ENCODE data around the gene TAF15.

TAF15 gene

DNA sequence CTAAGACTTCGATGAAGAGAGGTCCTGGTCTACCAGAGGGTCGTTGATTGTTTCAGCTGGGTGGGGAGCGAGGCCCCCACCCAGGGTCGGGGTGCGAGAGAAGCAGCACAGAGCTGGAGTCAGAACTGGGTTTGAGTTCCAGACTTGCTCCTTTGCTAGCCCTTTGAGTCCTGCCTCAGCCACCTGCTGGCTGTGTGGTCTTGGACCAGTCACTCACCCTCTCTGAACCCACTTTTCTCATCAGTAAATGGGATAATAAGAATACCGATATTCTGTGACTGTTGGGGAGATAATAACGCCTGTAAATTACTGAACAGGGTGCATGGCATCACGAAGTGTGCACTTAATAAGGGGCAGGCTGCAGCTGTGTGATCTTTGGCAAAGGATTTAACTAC, 13.4 kb upstream of the TAF15 start:
- Histone ChIP-seq H3K36me3 (ENCODE audit: control insufficient read depth, insufficient read depth, low read length) (no peaks in the 10 kb centered on the region), H3K4me3 (replicated peaks; ENCODE audit: low read depth, low read length) (no peak overlapping the region), H3K27me3 (replicated peaks; ENCODE audit: control insufficient read depth, insufficient read depth, low read length) (peaks cover 7% of the 10 kb centered on the region)
- TF ChIP-seq, protein P1, sequence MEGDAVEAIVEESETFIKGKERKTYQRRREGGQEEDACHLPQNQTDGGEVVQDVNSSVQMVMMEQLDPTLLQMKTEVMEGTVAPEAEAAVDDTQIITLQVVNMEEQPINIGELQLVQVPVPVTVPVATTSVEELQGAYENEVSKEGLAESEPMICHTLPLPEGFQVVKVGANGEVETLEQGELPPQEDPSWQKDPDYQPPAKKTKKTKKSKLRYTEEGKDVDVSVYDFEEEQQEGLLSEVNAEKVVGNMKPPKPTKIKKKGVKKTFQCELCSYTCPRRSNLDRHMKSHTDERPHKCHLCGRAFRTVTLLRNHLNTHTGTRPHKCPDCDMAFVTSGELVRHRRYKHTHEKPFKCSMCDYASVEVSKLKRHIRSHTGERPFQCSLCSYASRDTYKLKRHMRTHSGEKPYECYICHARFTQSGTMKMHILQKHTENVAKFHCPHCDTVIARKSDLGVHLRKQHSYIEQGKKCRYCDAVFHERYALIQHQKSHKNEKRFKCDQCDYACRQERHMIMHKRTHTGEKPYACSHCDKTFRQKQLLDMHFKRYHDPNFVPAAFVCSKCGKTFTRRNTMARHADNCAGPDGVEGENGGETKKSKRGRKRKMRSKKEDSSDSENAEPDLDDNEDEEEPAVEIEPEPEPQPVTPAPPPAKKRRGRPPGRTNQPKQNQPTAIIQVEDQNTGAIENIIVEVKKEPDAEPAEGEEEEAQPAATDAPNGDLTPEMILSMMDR (IDR thresholded peaks at IDR 0.05; ENCODE audit: insufficient read depth, low read length, poor library complexity, severe bottlenecking) = no peak
- no peak for DNase-seq (ENCODE audit: extremely low read depth, insufficient read length)

DNA sequence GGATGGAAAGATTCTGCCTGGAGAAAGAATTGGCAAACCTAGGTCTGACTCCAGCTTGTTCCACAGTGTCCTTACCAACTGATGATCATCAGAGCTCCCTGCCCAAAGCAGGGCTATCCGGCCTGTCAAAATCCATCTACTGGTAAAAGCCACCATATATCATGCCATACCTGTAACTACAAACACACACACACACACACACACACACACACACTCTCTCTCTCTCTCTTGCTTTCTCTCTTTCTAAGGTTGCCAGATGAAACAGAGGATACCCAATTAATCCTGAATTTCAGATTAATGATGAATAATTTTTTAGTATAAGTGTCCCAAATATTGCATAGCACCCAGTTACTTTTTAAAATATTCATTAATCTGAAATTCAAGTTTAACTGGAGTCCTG, 12.3 kb upstream of the TAF15 start:
- TF ChIP-seq, protein P1 (IDR thresholded peaks at IDR 0.05; ENCODE audit: insufficient read depth, low read length, poor library complexity, severe bottlenecking) = no peak
- DNase-seq (ENCODE audit: extremely low read depth, insufficient read length) = no peak
- H3K4me3 ChIP-seq (replicated peaks; ENCODE audit: low read depth, low read length) = no peak overlapping the region
- peaks cover 5% of the 10 kb centered on the region for H3K27me3 ChIP-seq (replicated peaks; ENCODE audit: control insufficient read depth, insufficient read depth, low read length)
- H3K36me3 ChIP-seq (ENCODE audit: control insufficient read depth, insufficient read depth, low read length) = no peaks in the 10 kb centered on the region

DNA sequence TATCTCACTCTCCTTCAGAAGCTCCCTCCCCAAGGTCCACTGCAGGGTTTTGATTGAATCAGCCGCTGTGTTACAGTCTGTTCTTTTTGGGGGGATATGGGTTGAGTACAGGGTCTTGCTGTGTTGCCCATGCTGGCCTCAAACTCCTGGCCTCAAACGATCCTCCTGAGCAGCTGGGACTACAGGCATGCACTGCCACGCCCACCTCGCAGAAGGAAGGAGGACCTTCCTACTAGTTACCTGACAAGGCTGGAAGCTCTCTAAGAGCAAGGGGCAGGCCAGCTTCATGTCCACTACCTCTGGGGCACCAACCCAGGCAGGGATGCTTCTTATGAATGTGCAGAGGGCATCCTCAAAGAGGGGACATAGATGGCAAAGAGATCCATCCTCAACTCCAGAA, 11.9 kb upstream of the TAF15 start:
- TF ChIP-seq, protein P1 (IDR thresholded peaks at IDR 0.05; ENCODE audit: insufficient read depth, low read length, poor library complexity, severe bottlenecking) = no peak
- no peaks in the 10 kb centered on the region for H3K36me3 ChIP-seq (ENCODE audit: control insufficient read depth, insufficient read depth, low read length)
- no peak for DNase-seq (ENCODE audit: extremely low read depth, insufficient read length)
- H3K4me3 ChIP-seq (replicated peaks; ENCODE audit: low read depth, low read length) = no peak overlapping the region
- peaks cover 5% of the 10 kb centered on the region for H3K27me3 ChIP-seq (replicated peaks; ENCODE audit: control insufficient read depth, insufficient read depth, low read length)

DNA sequence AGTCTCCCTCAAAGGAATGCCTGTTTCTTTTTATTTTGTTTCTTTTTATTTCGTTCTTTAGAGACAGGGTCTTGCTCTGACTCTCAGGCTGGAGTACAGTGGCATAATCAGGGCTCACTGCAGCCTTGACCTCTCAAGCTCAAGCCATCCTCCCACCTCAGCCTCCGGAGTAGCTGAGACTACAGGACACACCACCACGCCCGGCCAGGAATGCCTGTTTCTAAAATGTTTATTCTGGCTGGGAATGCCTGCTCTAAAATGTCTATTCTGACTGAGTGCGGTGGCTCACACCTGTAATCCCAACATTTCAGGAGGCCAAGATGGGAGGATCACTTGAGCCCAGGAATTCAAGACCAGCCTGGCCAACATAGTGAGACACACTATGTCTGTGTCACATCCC, 11.4 kb upstream of the TAF15 start:
- TF ChIP-seq, protein P1 (IDR thresholded peaks at IDR 0.05; ENCODE audit: insufficient read depth, low read length, poor library complexity, severe bottlenecking) = no peak
- Histone ChIP-seq H3K4me3 (replicated peaks; ENCODE audit: low read depth, low read length) (no peak overlapping the region), H3K27me3 (replicated peaks; ENCODE audit: control insufficient read depth, insufficient read depth, low read length) (peaks cover 5% of the 10 kb centered on the region), H3K36me3 (ENCODE audit: control insufficient read depth, insufficient read depth, low read length) (no peaks in the 10 kb centered on the region)
- no peak for DNase-seq (ENCODE audit: extremely low read depth, insufficient read length)

DNA sequence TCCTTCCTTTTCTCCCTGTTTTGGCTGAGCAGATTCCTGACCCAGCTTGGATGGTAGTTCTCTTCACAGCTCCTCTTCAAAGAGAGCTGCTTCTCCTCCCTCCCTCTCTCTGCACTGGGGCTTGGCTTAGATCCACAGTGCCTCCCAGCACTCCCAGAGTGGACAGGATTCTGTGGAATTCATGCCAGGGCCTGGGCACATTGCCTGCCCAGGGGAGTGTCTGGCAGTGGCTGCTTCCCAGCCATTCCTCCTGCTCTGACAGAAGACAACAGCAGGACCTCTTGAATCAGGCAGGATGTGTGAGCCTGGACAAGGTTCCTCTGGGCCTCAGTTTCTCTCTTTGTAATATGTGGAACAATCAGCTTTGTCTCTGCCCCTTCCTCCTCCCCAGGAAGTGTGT, 9.3 kb upstream of the TAF15 start:
- Histone ChIP-seq H3K36me3 (ENCODE audit: control insufficient read depth, insufficient read depth, low read length) (no peaks in the 10 kb centered on the region), H3K27me3 (replicated peaks; ENCODE audit: control insufficient read depth, insufficient read depth, low read length) (peaks cover 4% of the 10 kb centered on the region), H3K4me3 (replicated peaks; ENCODE audit: low read depth, low read length) (no peak overlapping the region)
- DNase-seq (ENCODE audit: extremely low read depth, insufficient read length) = no peak
- TF ChIP-seq, protein P1 (IDR thresholded peaks at IDR 0.05; ENCODE audit: insufficient read depth, low read length, poor library complexity, severe bottlenecking) = no peak

DNA sequence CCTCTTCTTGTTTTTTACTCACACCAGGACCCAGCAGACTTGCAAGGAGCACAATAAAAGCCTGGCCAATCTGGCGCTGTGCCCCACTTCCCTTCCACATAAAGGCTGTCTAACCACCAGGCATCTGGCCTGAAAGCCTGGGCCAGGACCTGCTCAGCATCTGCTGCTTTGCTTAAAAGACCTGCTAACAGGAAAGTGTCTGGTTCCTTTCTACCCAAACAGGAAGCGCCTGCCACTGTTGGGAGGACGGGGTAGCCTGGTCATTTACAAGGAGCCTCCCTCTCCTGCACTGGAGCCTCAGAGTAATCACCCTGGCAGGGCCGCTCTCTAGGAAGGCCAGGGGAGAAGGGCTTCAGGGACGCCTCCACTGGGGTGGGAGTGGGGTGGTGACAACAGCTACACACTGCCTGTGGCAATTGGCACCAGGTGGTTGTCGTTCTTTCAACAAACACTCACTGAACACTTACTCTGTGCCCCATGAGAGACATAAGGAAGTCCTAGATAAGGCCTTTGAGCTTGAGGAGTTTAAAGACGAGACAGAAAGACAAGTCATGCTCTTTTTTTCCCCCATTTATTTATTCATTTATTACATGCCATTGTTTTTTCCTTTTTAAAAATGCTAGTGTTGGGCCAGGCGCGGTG, 7.6 kb upstream of the TAF15 start:
- TF ChIP-seq, protein P1 (IDR thresholded peaks at IDR 0.05; ENCODE audit: insufficient read depth, low read length, poor library complexity, severe bottlenecking) = no peak
- DNase-seq (ENCODE audit: extremely low read depth, insufficient read length) = no peak
- no peaks in the 10 kb centered on the region for H3K36me3 ChIP-seq (ENCODE audit: control insufficient read depth, insufficient read depth, low read length)
- no peak overlapping the region for H3K4me3 ChIP-seq (replicated peaks; ENCODE audit: low read depth, low read length)
- H3K27me3 ChIP-seq (replicated peaks; ENCODE audit: control insufficient read depth, insufficient read depth, low read length) = peaks cover 2% of the 10 kb centered on the region; the same call in 1 of the 2 replicates
